ENCODE results near the gene KCNQ1. TPM values are rescaled to one million over a fixed set of nuclear protein-coding genes. Genes with fewer than 3 reads are reported as not detected.

Gene KCNQ1
- polyA plus RNA-seq, 1 experiment, result not detected

DNA sequence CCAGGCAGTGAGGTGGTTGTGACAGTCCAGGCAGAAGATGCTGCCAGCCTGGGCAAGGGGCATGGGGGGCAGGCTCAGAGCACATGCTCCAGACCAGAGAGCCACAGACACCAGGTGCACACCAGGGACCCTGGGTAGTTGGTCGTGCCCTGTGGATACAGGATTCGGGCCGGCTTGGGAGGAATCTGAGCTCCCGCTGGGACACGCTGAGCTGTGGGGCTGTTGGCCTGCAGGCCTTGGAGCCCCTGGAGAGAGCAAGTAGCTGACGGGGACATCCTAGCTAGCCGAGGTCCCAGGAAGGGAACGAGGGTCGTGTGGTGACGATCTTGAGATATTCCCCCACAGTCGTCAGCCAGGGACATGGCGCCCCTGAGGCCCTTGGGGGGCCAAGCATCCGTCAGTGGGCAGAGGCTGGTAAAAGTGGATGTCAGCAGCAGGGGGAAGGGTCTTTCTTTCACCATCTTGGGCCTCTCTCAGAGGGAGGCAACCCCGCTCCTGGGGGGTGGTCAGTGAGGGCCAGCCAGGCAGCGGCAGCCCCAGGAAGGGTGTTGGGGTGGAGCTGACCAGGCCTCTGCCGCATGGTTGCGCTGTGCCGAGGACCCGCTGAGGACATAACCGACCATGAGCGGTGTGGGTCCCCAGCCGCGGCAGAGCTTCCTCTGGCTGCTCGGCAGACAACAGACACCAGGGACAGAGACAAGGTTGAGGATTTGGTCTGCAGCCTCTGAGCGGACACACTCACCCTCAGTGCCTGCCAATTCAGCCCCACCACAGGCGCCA lies 396.8 kb downstream of the KCNQ1 start:
- H3K9me3 ChIP-seq (ENCODE audit: control insufficient read depth, insufficient read depth, low read length), result no peaks in the 10 kb centered on the region; the same call in 1 of the 2 replicates
- DNase-seq (ENCODE audit: low read depth, low spot score), result no peak
- CTCF ChIA-PET, result no interaction called here
- no peak overlapping the region for H3K27ac ChIP-seq (ENCODE audit: low read depth, low read length)
- peaks cover 38% of the 10 kb centered on the region for H3K27me3 ChIP-seq (ENCODE audit: control insufficient read depth, insufficient read depth, low read length)
- POLR2A ChIA-PET, result no interaction called here
- TF ChIP-seq, protein P1, sequence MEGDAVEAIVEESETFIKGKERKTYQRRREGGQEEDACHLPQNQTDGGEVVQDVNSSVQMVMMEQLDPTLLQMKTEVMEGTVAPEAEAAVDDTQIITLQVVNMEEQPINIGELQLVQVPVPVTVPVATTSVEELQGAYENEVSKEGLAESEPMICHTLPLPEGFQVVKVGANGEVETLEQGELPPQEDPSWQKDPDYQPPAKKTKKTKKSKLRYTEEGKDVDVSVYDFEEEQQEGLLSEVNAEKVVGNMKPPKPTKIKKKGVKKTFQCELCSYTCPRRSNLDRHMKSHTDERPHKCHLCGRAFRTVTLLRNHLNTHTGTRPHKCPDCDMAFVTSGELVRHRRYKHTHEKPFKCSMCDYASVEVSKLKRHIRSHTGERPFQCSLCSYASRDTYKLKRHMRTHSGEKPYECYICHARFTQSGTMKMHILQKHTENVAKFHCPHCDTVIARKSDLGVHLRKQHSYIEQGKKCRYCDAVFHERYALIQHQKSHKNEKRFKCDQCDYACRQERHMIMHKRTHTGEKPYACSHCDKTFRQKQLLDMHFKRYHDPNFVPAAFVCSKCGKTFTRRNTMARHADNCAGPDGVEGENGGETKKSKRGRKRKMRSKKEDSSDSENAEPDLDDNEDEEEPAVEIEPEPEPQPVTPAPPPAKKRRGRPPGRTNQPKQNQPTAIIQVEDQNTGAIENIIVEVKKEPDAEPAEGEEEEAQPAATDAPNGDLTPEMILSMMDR (IDR thresholded peaks at IDR 0.05; ENCODE audit: low read depth, low read length), result no peak
- H3K4me3 ChIP-seq (ENCODE audit: low read depth, low read length), result no peak overlapping the region

DNA sequence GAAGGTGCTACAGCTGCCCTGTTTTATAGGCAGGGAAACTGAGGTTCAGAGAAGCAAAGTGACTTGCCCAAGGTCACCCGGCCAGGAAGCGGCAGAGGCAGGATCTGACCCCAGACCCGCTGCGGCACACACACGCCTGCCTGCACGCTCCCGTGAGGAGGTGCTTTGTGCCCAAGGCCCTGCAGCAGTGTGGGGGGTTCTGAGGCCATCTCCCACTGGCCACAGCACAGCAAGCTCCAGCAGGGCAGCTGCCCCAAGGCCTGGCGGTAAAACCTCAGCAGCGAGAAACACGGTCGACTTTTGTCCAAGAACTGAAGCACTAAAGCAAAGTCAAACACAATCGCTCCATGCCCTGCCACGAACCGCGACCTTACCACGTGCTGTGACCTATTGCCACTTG lies 398.1 kb downstream of the KCNQ1 start:
- ChIA-PET CTCF (no interaction called here), POLR2A (no interaction called here)
- Histone ChIP-seq H3K27me3 (ENCODE audit: control insufficient read depth, insufficient read depth, low read length) (peaks cover 30% of the 10 kb centered on the region), H3K9me3 (ENCODE audit: control insufficient read depth, insufficient read depth, low read length) (no peaks in the 10 kb centered on the region; the same call in 1 of the 2 replicates), H3K4me3 (ENCODE audit: low read depth, low read length) (no peak overlapping the region), H3K27ac (ENCODE audit: low read depth, low read length) (no peak overlapping the region)
- DNase-seq (ENCODE audit: low read depth, low spot score), result no peak
- TF ChIP-seq, protein P1 (IDR thresholded peaks at IDR 0.05; ENCODE audit: low read depth, low read length), result no peak

DNA sequence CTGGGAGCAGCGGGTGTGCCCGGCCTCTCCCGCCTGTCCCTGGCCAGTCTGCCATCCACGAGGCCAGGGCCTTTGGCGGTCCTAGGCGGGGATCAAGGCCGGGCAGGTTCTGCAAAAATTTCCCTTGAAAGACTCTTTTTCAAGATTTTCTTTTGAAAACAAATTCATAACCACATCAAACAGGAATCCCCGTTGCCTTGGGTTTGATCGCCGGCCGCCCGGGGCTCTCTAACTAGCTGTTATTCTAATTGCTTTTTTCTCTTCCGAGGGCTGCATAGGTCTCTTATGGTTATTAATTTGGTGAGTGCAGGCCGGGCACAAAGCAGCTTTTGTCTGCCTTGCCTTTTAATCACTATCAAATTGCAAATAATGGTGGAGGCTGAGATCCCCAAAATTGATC lies 398.7 kb downstream of the KCNQ1 start:
- H3K27ac ChIP-seq (ENCODE audit: low read depth, low read length), result no peak overlapping the region
- CTCF ChIA-PET, result no interaction called here
- H3K27me3 ChIP-seq (ENCODE audit: control insufficient read depth, insufficient read depth, low read length), result peaks cover 24% of the 10 kb centered on the region
- TF ChIP-seq, protein P1 (IDR thresholded peaks at IDR 0.05; ENCODE audit: low read depth, low read length), result no peak
- no peak for DNase-seq (ENCODE audit: low read depth, low spot score)
- no peak overlapping the region for H3K4me3 ChIP-seq (ENCODE audit: low read depth, low read length)
- POLR2A ChIA-PET, result no interaction called here
- H3K9me3 ChIP-seq (ENCODE audit: control insufficient read depth, insufficient read depth, low read length), result no peaks in the 10 kb centered on the region; the same call in 1 of the 2 replicates

- Histone ChIP-seq H3K27me3 (ENCODE audit: control insufficient read depth, insufficient read depth, low read length) (peaks cover 31% of the 10 kb centered on the region), H3K9me3 (ENCODE audit: control insufficient read depth, insufficient read depth, low read length) (no peaks in the 10 kb centered on the region; the same call in 1 of the 2 replicates), H3K4me3 (ENCODE audit: low read depth, low read length) (no peak overlapping the region), H3K27ac (ENCODE audit: low read depth, low read length) (no peak overlapping the region)
- TF ChIP-seq, protein P1 (IDR thresholded peaks at IDR 0.05; ENCODE audit: low read depth, low read length), result no peak
- CTCF ChIA-PET, result no interaction called here
- POLR2A ChIA-PET, result no interaction called here
- DNase-seq (ENCODE audit: low read depth, low spot score), result no peak
Measured at GRCh38 chr11:2844116-2844842, 399.5 kb downstream of the KCNQ1 start.

- no peak for DNase-seq (ENCODE audit: low read depth, low spot score)
- no peak overlapping the region for H3K4me3 ChIP-seq (ENCODE audit: low read depth, low read length)
- CTCF ChIA-PET, result no interaction called here
- no peak overlapping the region for H3K27ac ChIP-seq (ENCODE audit: low read depth, low read length)
- no peaks in the 10 kb centered on the region; the same call in 1 of the 2 replicates for H3K9me3 ChIP-seq (ENCODE audit: control insufficient read depth, insufficient read depth, low read length)
- H3K27me3 ChIP-seq (ENCODE audit: control insufficient read depth, insufficient read depth, low read length), result peaks cover 30% of the 10 kb centered on the region
- POLR2A ChIA-PET, result no interaction called here
- TF ChIP-seq, protein P1 (IDR thresholded peaks at IDR 0.05; ENCODE audit: low read depth, low read length), result no peak
Measured at GRCh38 chr11:2844996-2845395, 400.2 kb downstream of the KCNQ1 start.

All from AG04450 (cell line).